ENCODE measurements around the gene CHST1.

DNA sequence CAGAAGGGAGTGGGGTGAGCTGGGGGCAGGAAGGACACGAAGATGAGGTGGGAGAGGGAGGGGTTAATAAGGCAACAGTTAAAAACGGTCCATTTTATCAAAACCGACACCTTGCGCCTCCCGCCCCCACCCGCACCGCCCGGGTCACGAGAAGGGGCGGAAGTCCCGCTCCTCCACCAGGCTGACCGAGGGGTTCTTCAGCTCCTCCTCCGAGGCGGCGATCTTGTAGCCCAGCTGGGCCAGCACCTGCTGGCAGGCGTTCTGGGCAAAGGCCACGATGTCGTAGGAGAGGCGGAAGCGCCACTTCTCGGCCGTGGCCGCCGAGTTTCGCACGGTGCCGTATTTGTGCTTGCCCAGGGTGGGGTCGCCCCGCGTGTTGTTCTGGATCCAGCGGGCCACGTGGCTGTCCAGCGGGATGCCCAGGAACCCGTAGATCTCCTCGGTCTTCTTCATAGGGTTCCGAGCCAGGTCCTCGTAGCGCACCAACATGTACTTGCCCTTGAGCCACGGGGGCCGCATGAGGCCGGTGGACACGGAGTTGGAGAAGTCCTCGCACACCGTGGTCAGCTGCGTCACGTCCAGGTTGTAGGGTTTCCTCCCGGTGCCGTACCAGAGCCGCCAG is 15.8 kb downstream of the CHST1 start:
- no peak for TF ChIP-seq TAF1 (IDR thresholded peaks at IDR 0.05; ENCODE audit: borderline replicate concordance, insufficient read depth, low read length)
- no peak for TF ChIP-seq POLR2AphosphoS5 (IDR thresholded peaks at IDR 0.05; ENCODE audit: low read depth, low read length)
- TF ChIP-seq, protein P1, sequence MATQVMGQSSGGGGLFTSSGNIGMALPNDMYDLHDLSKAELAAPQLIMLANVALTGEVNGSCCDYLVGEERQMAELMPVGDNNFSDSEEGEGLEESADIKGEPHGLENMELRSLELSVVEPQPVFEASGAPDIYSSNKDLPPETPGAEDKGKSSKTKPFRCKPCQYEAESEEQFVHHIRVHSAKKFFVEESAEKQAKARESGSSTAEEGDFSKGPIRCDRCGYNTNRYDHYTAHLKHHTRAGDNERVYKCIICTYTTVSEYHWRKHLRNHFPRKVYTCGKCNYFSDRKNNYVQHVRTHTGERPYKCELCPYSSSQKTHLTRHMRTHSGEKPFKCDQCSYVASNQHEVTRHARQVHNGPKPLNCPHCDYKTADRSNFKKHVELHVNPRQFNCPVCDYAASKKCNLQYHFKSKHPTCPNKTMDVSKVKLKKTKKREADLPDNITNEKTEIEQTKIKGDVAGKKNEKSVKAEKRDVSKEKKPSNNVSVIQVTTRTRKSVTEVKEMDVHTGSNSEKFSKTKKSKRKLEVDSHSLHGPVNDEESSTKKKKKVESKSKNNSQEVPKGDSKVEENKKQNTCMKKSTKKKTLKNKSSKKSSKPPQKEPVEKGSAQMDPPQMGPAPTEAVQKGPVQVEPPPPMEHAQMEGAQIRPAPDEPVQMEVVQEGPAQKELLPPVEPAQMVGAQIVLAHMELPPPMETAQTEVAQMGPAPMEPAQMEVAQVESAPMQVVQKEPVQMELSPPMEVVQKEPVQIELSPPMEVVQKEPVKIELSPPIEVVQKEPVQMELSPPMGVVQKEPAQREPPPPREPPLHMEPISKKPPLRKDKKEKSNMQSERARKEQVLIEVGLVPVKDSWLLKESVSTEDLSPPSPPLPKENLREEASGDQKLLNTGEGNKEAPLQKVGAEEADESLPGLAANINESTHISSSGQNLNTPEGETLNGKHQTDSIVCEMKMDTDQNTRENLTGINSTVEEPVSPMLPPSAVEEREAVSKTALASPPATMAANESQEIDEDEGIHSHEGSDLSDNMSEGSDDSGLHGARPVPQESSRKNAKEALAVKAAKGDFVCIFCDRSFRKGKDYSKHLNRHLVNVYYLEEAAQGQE (IDR thresholded peaks at IDR 0.05; ENCODE audit: insufficient read depth in 1 of 2, low read depth in 2 of 2, low read length in 2 of 2): no peak

Data from PFSK-1 (cell line).